H9 (cell line): Measurements from ENCODE around the gene CFDP1. TPM values are rescaled to one million over a fixed set of nuclear protein-coding genes. Genes with fewer than 3 reads are reported as not detected.

Source experiments
- DNase-seq: peaks from one replicate; pipeline ENCODE4 v3.0.0-alpha.2; 2017
- H2AFZ ChIP-seq: one replicate; pipeline ENCODE4 v1.6.1; 2013; ENCODE audit warnings: mild to moderate bottlenecking, low read length, control low read depth, moderate library complexity
- H2AK5ac ChIP-seq: 2 replicates; pipeline ENCODE4 v1.6.1; 2013; ENCODE audit warnings: low read length, control low read depth, mixed read lengths; ENCODE audit not compliant: insufficient read length
- H2BK120ac ChIP-seq: one replicate; pipeline ENCODE4 v1.6.1; 2013; ENCODE audit warnings: low read depth, mild to moderate bottlenecking, low read length, control low read depth, inconsistent platforms; ENCODE audit not compliant: poor library complexity, severe bottlenecking
- H2BK12ac ChIP-seq: 2 replicates; pipeline ENCODE4 v1.6.1; 2013; ENCODE audit warnings: low read length, control low read depth, mixed read lengths, low read depth; ENCODE audit not compliant: insufficient read length
- H2BK15ac ChIP-seq: 2 replicates; pipeline ENCODE4 v1.6.1; 2013; ENCODE audit warnings: low read depth, low read length, control low read depth
- H2BK20ac ChIP-seq: one replicate; pipeline ENCODE4 v1.6.1; 2013; ENCODE audit warnings: low read depth, mild to moderate bottlenecking, low read length, control low read depth, inconsistent platforms; ENCODE audit not compliant: poor library complexity, severe bottlenecking
- H2BK5ac ChIP-seq: 2 replicates; pipeline ENCODE4 v1.6.1; 2013; ENCODE audit warnings: low read length, control low read depth, mixed read lengths; ENCODE audit not compliant: insufficient read length
- H3K14ac ChIP-seq: 2 replicates; pipeline ENCODE4 v1.6.1; 2013; ENCODE audit warnings: low read length, control low read depth; ENCODE audit not compliant: insufficient read depth
- H3K18ac ChIP-seq: 2 replicates; pipeline ENCODE4 v1.6.1; 2013; ENCODE audit warnings: low read depth, mild to moderate bottlenecking, mixed read lengths, low read length, control low read depth; ENCODE audit not compliant: insufficient read length
- H3K23ac ChIP-seq: 2 replicates; pipeline ENCODE4 v1.6.1; 2013; ENCODE audit warnings: low read length, control low read depth, mixed read lengths, low read depth; ENCODE audit not compliant: insufficient read length
- H3K23me2 ChIP-seq: 2 replicates; pipeline ENCODE4 v1.6.1; 2013; ENCODE audit warnings: low read depth, mild to moderate bottlenecking, mixed read lengths, low read length, control low read depth; ENCODE audit not compliant: insufficient read length, poor library complexity, severe bottlenecking
- H3K27ac ChIP-seq: 2 replicates; pipeline ENCODE4 v1.5.1; 2013; ENCODE audit warnings: low read length, control low read depth, mixed read lengths, low read depth; ENCODE audit not compliant: insufficient read length
- H3K27me3 ChIP-seq: 2 replicates; pipeline ENCODE4 v1.6.1; 2013; ENCODE audit warnings: low read length, control low read depth, inconsistent platforms; ENCODE audit not compliant: insufficient read depth
- H3K4ac ChIP-seq: 2 replicates; pipeline ENCODE4 v1.6.1; 2013; ENCODE audit warnings: low read depth, mild to moderate bottlenecking, control low read depth, inconsistent platforms, low read length, moderate library complexity
- H3K4me1 ChIP-seq: 2 replicates; pipeline ENCODE4 v1.6.1; 2013; ENCODE audit warnings: low read length, control low read depth, inconsistent platforms; ENCODE audit not compliant: insufficient read depth
- H3K4me2 ChIP-seq: 2 replicates; pipeline ENCODE4 v1.6.1; 2013; ENCODE audit warnings: low read length, control low read depth, mixed read lengths; ENCODE audit not compliant: insufficient read length, insufficient read depth
- H3K56ac ChIP-seq: 2 replicates; pipeline ENCODE4 v1.6.1; 2013; ENCODE audit warnings: low read depth, mild to moderate bottlenecking, mixed read lengths, low read length, control low read depth; ENCODE audit not compliant: insufficient read length
- H3K79me1 ChIP-seq: 2 replicates; pipeline ENCODE4 v1.6.1; 2013; ENCODE audit warnings: low read depth, mild to moderate bottlenecking, moderate library complexity, low read length, control low read depth, inconsistent platforms; ENCODE audit not compliant: insufficient read depth, poor library complexity, severe bottlenecking
- H3K79me2 ChIP-seq: 2 replicates; pipeline ENCODE4 v1.6.1; 2013; ENCODE audit warnings: low read length, control low read depth, inconsistent platforms; ENCODE audit not compliant: insufficient read depth
- H3K9ac ChIP-seq: 2 replicates; pipeline ENCODE4 v1.6.1; 2013; ENCODE audit warnings: low read length, control low read depth, mixed read lengths; ENCODE audit not compliant: insufficient read length; ENCODE audit errors: extremely low read depth
- H3K9me3 ChIP-seq: one replicate; pipeline ENCODE4 v1.6.1; 2013; ENCODE audit warnings: low read depth, low read length, inconsistent platforms; ENCODE audit not compliant: control insufficient read depth
- H3T11ph ChIP-seq: one replicate; pipeline ENCODE4 v1.6.1; 2013; ENCODE audit warnings: mild to moderate bottlenecking, low read length, control low read depth, inconsistent platforms
- H4K20me1 ChIP-seq: one replicate; pipeline ENCODE4 v1.6.1; 2013; ENCODE audit not compliant: control insufficient read depth, insufficient read length, insufficient read depth
- H4K5ac ChIP-seq: 2 replicates; pipeline ENCODE4 v1.6.1; 2013; ENCODE audit warnings: low read depth, mild to moderate bottlenecking, mixed read lengths, low read length, control low read depth; ENCODE audit not compliant: insufficient read length
- H4K8ac ChIP-seq: replicated peaks from 2 replicates; pipeline ENCODE4 v1.6.1; 2013; ENCODE audit warnings: low read length, control low read depth, mixed read lengths, low read depth; ENCODE audit not compliant: insufficient read length
- H4K91ac ChIP-seq: 2 replicates; pipeline ENCODE4 v1.6.1; 2013; ENCODE audit warnings: low read depth, mild to moderate bottlenecking, moderate library complexity, mixed read lengths, low read length, control low read depth; ENCODE audit not compliant: insufficient read length
- H3K27ac Mint-ChIP-seq, 3 experiments: 2 replicates in 2 of 3; 3 replicates in 1 of 3; pipeline ENCODE4 v1.8.0; 2020 to 2021; ENCODE audit warnings: mixed read lengths in 3 of 3, mild to moderate bottlenecking in 1 of 3, moderate library complexity in 1 of 3
- H3K27me3 Mint-ChIP-seq: 2 replicates; pipeline ENCODE4 v1.8.0; 2021; ENCODE audit warnings: low read depth, mild to moderate bottlenecking, moderate library complexity, mixed read lengths
- H3K36me3 Mint-ChIP-seq, 3 experiments: 2 replicates in 2 of 3; 3 replicates in 1 of 3; pipeline ENCODE4 v1.8.0; 2020 to 2021; ENCODE audit warnings: low read depth in 3 of 3, mixed read lengths in 3 of 3; ENCODE audit not compliant: insufficient read depth in 1 of 3
- H3K4me1 Mint-ChIP-seq, 2 experiments: 2 replicates each; pipeline ENCODE4 v1.8.0; 2020; ENCODE audit warnings: mixed read lengths in 2 of 2
- H3K4me3 Mint-ChIP-seq, 2 experiments: 2 replicates in 1 of 2; 3 replicates in 1 of 2; pipeline ENCODE4 v1.8.0; 2020 to 2021; ENCODE audit warnings: mild to moderate bottlenecking in 2 of 2, mixed read lengths in 2 of 2, moderate library complexity in 1 of 2
- H3K9me3 Mint-ChIP-seq, 2 experiments: 2 replicates in 1 of 2; 3 replicates in 1 of 2; pipeline ENCODE4 v1.8.0; 2020; ENCODE audit warnings: mild to moderate bottlenecking in 2 of 2, mixed read lengths in 2 of 2, moderate library complexity in 1 of 2
- CTCF ChIP-seq: fragments of 200-600 bp; sonication (generic); conservative IDR thresholded peaks from 3 replicates; pipeline ENCODE4 v1.8.0; 2021; ENCODE audit warnings: antibody characterized with exemption, mild to moderate bottlenecking
- WGBS: extraction: QIAGEN DNeasy Blood & Tissue Kit; methylation state at CpG from one replicate; pipeline ENCODE4 v1.1.7; 2013; ENCODE audit warnings: missing lambda C conversion rate, low lambda C conversion rate, mixed read lengths; ENCODE audit not compliant: insufficient read length; ENCODE audit errors: extremely low coverage; 5-methylcytosine and 5-hydroxymethylcytosine counted together
- total RNA-seq: library from RNA; stranded (reverse); gene quantifications from 2 replicates; pipeline ENCODE4 v1.2.1, GENCODE V29; 2021

The CFDP1 gene
- total RNA-seq, 1 experiment from 2014 or later: 89.2 TPM

- Histone ChIP-seq H3K18ac (peak overlapping the region; percentile 94), H2BK12ac (peak overlapping the region; percentile 92), H3K27me3 (no peaks in the 10 kb centered on the region), H3K4me1 (no peaks in the 10 kb centered on the region; the same call in 1 of the 2 replicates), H3K79me1 (peaks cover 4% of the 10 kb centered on the region), H4K91ac (peak overlapping the region; percentile 65), H3T11ph (peak overlapping the region; percentile 67), H3K9me3 (no peaks in the 10 kb centered on the region), H3K23me2 (peaks cover 18% of the 10 kb centered on the region), H3K4me2 (peak overlapping the region; percentile 100), H2AFZ (peak overlapping the region; percentile 79), H3K23ac (no peak overlapping the region), H2BK20ac (peak overlapping the region; percentile 32), H3K9ac (peak overlapping the region; percentile 99), H3K56ac (peak overlapping the region; percentile 99), H3K4ac (peak overlapping the region; percentile 51; the same call in 1 of the 2 replicates), H4K20me1 (no peaks in the 10 kb centered on the region), H4K5ac (peak overlapping the region; percentile 100), H4K8ac (peak overlapping the region; percentile 99), H2AK5ac (peak overlapping the region; percentile 94), H2BK120ac (peak overlapping the region; percentile 52), H2BK5ac (peak overlapping the region; percentile 88), H3K79me2 (peaks cover 6% of the 10 kb centered on the region; the same call in 1 of the 2 replicates), H2BK15ac (no peak overlapping the region), H3K14ac (peak overlapping the region; percentile 99), H3K27ac (peak overlapping the region; percentile 100)
- WGBS: no CpG with 5 or more reads among the region's 32 CpGs
- H3K9me3 Mint-ChIP-seq: peaks cover 5 to 7% of the 10 kb centered on the region in 2 experiments; a peak in 4 of 5 replicates
- peaks cover 9 to 18% (median 18%) of the 10 kb centered on the region in 3 experiments for H3K36me3 Mint-ChIP-seq
- peaks cover 17 to 18% of the 10 kb centered on the region in 2 experiments for H3K4me1 Mint-ChIP-seq
- H3K27me3 Mint-ChIP-seq: peaks cover 10% of the 10 kb centered on the region
- peak overlapping the region; percentile 69 to 95 for H3K4me3 Mint-ChIP-seq
- no peak for TF ChIP-seq CTCF
- peak overlapping the region; percentile 78 to 97 (median 92) for H3K27ac Mint-ChIP-seq
- peak; percentile 78 for DNase-seq
Observed at GRCh38 chr16:75433732-75434413, 570 bp upstream of the CFDP1 start.
